Stimulated activated CD8-positive, alpha-beta memory T cell treated with anti-CD3 and anti-CD28 coated beads, Interleukin-4, amount 100 ng/mL, for 4 hours (primary cell): ENCODE results near the gene LHFPL3.
"Not testable (repeated sequence)": the region's sequence is repeated elsewhere in the genome, so short reads cannot be mapped to it uniquely, and the experiment has no call there.

Experiments used
- DNase-seq, 2 donors: peaks; one replicate each; pipeline ENCODE4 v3.0.0-alpha.2; 2020; ENCODE audit warnings: low read depth in 2 of 2, low spot score in 1 of 2

Gene LHFPL3

DNA sequence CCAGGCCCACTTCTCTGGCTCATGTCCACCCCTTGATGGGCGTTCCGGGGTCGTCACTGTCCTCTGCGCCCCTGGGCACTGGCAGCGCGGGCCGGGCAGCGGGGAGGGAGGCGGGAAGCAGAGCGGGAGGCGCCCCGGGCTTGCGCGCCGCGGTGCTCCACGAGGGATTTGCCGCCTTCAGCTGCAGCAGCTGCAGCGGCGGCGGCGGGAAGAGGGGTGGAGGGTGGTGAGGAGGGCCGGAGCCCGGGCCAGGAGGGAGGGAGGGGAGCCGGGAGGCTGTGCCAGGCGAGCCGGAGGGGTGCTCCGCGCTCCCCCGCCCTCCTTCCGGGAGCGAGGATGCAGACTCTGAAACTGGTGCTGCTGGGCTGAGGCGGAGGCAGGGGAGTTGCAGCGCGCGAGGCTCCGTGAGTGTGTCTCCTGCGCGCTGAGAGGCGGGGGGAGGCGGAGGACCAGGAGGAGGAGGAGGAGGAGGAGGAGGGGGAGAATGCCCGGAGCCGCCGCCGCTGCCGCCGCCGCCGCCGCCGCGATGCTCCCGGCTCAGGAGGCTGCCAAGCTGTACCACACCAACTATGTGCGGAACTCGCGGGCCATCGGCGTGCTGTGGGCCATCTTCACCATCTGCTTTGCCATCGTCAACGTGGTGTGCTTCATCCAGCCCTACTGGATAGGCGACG is at the start of gene LHFPL3:
Gene LHFPL3, plus strand, starts transcription at position 308 of the 674 bp plus-strand sequence.
- no peak for DNase-seq

- not testable (repeated sequence) for DNase-seq
These were observed 46.7 kb upstream of the LHFPL3 start for GRCh38 chr7:104281685-104282084.

- DNase-seq, result no peak
These were observed 41.6 kb upstream of the LHFPL3 start for GRCh38 chr7:104286839-104287238.

DNA sequence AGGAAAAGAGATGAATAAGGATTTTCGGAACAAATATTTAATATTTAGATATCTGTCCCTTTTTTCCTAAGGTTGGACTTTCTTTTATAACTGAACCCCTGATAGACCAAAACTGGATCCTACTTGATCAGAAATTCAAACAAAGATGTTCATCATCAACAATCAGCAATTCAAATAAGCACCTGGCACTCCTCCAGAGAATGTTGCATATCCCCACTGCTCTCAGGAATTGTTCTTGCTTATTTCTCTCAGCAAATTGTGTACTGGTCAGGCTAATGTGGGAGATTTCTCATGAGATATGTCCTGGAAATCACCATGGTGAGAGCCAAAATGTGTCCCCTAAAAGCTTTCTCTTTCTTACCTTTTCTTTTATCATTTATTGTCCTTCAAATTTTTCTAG is 40.3 kb upstream of the LHFPL3 start:
- no peak for DNase-seq

DNA sequence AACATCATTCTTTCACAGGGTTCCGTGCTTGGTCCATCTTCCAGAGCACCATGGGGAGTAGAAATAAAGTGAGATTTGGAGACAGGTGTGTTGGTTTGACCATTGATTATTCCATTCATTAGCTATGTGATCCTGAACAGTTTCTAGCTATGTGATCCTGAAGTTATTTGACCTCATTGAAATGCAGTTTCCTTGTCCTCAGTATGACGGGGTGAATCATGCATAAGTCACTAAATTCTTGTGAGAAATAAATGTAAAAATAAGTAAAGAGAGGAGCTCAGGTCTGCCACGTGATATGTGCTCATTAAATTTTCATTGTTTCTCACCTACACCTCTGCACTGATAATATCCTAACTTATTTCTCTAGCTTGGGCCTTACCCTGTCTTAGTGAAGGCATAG is 34.1 kb upstream of the LHFPL3 start:
- DNase-seq, result no peak

GRCh38 chr7:104296266-104296665 is 32.1 kb upstream of the LHFPL3 start:
- DNase-seq, result no peak

DNA sequence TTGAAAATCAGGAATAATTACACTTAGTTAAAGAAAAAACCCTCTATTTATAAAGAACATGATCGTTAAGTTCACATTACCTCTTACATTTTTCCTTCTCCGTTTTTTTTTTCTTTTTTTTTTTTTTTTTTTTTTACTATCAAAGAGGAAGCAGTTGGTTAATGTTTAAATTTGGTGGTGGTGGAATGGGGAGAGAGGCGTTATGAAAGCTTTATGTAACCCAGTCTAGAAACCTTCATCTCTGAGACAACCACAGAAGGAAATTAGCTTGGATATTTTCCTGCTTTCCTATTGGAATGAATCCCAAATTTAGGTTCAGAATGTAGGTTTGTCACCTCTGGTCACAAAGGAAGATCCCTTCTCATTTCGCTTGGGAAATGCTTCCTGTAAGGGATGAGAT is 31.5 kb upstream of the LHFPL3 start:
- DNase-seq, result no peak

DNA sequence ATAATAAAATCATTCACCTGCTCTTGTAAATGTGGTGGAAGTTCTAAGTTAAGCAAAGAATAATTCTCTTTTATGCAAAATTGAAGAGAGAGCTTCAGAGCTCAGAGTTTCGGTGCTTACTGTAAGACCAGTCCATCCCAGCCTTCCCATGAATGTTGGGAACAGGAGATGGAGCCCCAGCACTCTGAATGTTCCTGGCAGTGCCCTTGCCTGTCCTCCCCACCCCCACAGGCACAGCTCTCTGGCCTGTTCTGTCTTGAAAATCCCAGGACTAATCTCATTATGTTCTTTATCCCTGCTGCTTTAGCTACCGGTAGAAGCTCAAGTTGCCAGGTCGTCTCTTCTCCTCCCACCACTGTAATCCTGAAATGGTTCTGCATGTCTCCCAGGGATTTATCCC is 29.1 kb upstream of the LHFPL3 start:
- no peak for DNase-seq

DNA sequence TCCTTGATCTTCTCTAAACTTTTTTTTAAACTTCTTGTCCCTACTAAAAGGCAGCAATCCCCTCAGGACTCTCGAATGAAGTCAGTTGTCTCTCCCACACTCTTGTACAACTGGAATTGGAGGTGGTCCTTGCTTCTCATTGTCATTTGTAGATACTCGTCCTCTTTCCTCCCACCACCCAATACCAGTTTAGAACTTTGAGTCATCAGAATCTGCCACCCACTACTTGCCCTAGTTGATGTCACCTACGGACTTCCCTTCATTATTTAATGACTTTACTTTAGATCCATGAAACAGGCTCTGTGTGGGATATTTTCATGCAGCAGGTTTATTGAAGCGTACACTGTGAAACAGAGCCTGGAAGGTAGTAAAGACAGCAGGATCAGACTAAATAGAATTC is 28.6 kb upstream of the LHFPL3 start:
- no peak for DNase-seq

- no peak for DNase-seq
These were observed 21.6 kb upstream of the LHFPL3 start for GRCh38 chr7:104306793-104307192.

GRCh38 chr7:104317948-104318629 is 10.3 kb upstream of the LHFPL3 start:
- no peak for DNase-seq

GRCh38 chr7:104327534-104327933 is 869 bp upstream of the LHFPL3 start:
- DNase-seq, result no peak

GRCh38 chr7:104327938-104328295 is 486 bp upstream of the LHFPL3 start:
- no peak for DNase-seq

GRCh38 chr7:104328970-104329825 is 795 bp downstream of the LHFPL3 start:
- no peak for DNase-seq

- no peak for DNase-seq
These were observed 13.1 kb downstream of the LHFPL3 start for GRCh38 chr7:104341546-104341945.

GRCh38 chr7:104352736-104353135 is 24.3 kb downstream of the LHFPL3 start:
- DNase-seq, result no peak

- DNase-seq, result no peak
These were observed 28.8 kb downstream of the LHFPL3 start for GRCh38 chr7:104357166-104357565.

DNA sequence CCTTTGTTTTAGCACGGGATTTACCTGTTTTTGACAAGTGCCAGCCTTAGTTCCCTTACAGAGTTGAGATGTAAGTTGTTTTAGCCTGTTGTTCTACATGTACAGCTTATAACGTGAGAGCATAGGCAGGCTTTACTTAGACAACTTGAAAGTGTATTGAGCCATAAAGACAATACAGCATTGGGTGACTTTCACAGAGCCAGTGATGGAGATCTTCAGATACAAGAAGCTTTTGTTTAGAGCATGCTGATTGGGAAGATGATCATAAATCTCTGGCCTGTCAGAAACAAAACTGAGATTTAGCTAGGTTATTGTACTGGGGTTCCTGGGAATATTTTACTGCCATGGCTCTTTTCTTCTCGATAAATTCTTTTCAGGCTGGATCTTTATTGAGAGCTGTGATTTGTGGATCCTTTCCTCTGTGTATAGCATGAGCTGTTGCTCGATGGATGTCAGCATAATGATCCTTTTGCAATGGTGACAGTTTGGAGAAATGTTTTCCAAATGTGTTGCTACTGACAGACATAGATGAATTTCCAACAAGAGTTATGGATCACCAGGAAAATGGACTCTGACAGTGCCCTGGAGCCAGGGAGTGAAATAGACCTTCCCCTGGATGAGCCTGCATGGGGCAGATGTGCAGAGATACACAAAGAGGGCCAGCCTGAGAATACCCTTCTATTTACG is 30.2 kb downstream of the LHFPL3 start:
- DNase-seq, result no peak

- DNase-seq, result no peak
These were observed 34.4 kb downstream of the LHFPL3 start for GRCh38 chr7:104362756-104363155.

- DNase-seq, result no peak
These were observed 35.0 kb downstream of the LHFPL3 start for GRCh38 chr7:104363355-104363754.

DNA sequence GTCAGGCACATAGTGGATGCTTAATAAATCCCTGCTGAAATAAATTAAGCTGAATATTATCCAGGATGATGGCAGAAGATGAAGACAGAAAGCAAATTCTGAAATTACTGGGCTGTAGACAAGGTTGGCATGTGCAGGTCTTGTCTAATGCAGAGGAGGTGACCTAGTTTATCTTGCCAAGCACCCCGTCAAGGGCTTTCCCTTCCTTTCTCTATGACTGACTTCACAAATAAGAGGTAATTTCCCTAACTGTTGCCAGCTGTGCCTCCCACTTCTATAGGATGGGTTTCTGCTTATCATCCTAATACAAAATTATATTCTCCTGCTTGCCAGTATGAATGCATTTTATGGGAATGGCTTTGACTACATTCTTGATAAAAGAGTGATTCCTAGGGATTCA is 38.0 kb downstream of the LHFPL3 start:
- no peak for DNase-seq

DNA sequence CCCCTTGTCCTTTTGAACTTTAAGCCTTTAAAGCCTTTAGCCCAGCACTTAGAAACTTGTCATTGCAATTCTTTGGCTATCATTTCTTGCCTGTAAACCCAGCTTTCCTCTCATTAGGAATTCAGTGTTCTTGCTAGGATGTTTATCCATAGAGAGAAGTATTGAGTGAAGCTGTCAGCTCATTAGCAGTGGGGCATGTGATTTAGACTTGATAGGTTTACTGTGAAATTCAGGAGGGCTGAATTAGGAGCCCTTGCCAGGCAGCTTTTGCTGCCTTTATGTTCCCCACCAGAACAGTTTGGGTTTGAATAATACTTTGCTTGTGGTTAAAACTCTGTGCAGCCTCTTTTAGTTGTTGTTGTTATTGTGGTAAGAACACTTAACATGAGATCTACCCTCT is 39.5 kb downstream of the LHFPL3 start:
- DNase-seq, result no peak
